Measurements from ENCODE around the gene CUL3.
"Not testable (repeated sequence)": the region's sequence is repeated elsewhere in the genome, so short reads cannot be mapped to it uniquely, and the experiment has no call there.

CUL3 gene

DNA sequence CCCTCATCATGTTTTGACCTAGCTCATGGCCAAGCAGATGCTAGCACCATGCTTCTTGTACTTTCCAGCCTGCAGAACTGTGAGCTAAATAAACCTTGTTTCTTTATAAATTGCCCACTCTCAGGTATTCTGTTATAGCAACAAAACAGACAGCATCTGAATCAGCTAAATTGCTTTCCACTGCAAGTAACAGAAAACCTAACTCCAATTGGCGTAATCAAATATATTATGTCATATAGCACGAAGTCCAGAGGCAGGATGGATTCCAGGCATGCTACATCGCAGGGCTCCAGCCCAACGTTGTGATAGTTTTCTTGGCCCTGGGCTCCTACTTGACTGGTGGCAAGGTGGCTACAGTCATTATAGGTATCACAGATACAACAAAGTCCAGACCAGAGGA lies 10.4 kb upstream of the CUL3 start:
- H3K9me3 ChIP-seq (ENCODE audit: control insufficient read depth, insufficient read depth, low read length) = no peaks in the 10 kb centered on the region
- no peaks in the 10 kb centered on the region for H3K4me1 ChIP-seq (ENCODE audit: insufficient read depth, low read length)
- H3K36me3 ChIP-seq (ENCODE audit: insufficient read depth, low read length) = no peaks in the 10 kb centered on the region
- H3K9ac ChIP-seq (ENCODE audit: low read depth, low read length) = no peak overlapping the region

DNA sequence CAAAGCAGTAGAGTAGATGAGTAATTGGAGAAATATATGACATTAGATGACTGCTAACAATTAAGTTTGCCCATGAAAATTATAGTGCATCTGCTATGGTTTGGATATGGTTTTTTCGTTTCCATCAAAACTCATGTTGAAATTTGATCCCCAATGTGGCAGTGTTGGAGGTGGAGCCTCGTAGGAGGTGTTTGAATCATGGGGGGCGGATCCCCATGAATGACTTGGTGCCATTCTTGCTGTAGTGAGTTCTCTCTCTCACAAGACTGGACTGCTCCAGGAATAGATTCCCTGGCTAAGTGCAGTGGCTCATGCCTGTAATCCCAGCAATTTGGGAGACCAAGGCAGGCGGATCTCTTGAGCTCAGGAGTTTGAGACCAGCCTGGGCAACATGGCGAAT lies 9.7 kb upstream of the CUL3 start:
- no peaks in the 10 kb centered on the region for H3K4me1 ChIP-seq (ENCODE audit: insufficient read depth, low read length)
- H3K9me3 ChIP-seq (ENCODE audit: control insufficient read depth, insufficient read depth, low read length) = no peaks in the 10 kb centered on the region
- H3K36me3 ChIP-seq (ENCODE audit: insufficient read depth, low read length) = no peaks in the 10 kb centered on the region
- H3K9ac ChIP-seq (ENCODE audit: low read depth, low read length) = no peak overlapping the region

DNA sequence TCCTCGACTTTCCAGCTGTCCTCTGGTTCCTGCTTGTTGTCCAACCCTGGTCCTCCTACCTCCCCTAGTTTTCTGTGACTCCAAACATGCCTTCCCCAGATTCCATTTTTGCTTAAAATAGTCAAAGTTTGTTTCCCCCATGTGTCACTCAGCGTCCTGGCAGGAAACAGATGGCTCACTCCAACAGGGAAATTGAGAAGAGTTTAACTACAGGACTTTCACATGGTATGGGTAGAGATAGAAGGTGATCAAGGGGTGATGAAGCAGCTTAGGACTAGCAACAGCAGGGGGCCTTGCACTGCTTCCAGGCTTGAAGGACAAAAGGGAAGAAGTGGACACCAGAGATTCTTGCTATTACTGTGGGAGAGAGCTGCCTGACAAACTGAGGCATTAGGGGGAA lies 6.1 kb upstream of the CUL3 start:
- no peaks in the 10 kb centered on the region for H3K36me3 ChIP-seq (ENCODE audit: insufficient read depth, low read length)
- H3K9me3 ChIP-seq (ENCODE audit: control insufficient read depth, insufficient read depth, low read length) = no peaks in the 10 kb centered on the region
- H3K4me1 ChIP-seq (ENCODE audit: insufficient read depth, low read length) = peaks cover 11% of the 10 kb centered on the region; the same call in 1 of the 2 replicates
- H3K9ac ChIP-seq (ENCODE audit: low read depth, low read length) = no peak overlapping the region

DNA sequence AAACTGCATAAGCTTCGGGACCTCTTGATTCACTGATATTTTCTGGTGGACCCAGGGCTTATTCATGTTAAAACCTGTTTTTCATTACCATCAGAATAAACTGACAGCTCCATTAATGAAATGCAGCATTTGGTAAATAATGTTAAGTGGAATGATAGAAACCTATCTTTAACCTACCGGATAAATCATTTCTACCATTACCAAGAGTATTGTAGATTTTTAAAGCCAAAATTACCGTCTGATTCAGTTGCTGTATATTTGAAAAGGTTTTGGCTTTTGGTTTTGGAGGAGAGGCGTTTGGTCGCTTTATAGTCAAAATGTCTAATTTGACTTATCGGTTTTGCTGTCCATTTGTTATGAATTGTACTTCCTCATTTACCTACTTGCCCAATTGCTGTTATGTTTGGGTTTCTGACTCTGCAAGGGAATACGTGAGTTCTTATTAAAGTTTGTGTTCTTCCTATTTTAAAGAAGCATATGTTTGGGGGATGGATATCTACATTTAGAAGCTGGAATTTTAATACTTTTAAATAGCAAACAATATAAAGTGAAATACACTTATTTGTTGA lies 1.0 kb upstream of the CUL3 start:
- Histone ChIP-seq H3K36me3 (ENCODE audit: insufficient read depth, low read length) (no peaks in the 10 kb centered on the region), H3K9ac (ENCODE audit: low read depth, low read length) (peak overlapping the region; percentile 70), H3K9me3 (ENCODE audit: control insufficient read depth, insufficient read depth, low read length) (no peaks in the 10 kb centered on the region), H3K4me1 (ENCODE audit: insufficient read depth, low read length) (peaks cover 12% of the 10 kb centered on the region; the same call in 1 of the 2 replicates)

DNA sequence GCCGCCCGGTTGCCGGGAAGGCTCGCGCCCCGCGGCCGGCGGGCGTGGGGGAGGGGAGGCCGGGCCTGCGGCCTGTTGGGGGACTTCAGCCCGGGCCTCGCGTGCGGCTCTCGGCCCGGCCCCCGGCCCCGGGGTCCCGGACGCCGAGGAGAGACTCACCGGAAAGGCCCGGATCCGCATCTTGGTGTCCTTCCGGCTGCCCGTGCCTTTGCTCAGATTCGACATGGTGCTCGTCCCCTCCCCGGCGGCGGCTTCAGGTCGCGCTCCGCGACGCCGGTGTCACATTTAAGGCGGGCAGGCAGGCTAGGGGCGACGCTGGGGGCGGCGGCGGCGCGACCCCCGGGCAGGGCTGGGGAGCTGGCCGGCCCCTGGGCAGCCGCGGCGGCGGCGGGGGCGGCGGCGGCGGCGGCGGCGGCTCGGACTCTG lies 365 bp downstream of the CUL3 start:
- Histone ChIP-seq H3K9ac (ENCODE audit: low read depth, low read length) (peak overlapping the region; percentile 99), H3K9me3 (ENCODE audit: control insufficient read depth, insufficient read depth, low read length) (no peaks in the 10 kb centered on the region), H3K36me3 (ENCODE audit: insufficient read depth, low read length) (no peaks in the 10 kb centered on the region), H3K4me1 (ENCODE audit: insufficient read depth, low read length) (peaks cover 12% of the 10 kb centered on the region; the same call in 1 of the 2 replicates)

DNA sequence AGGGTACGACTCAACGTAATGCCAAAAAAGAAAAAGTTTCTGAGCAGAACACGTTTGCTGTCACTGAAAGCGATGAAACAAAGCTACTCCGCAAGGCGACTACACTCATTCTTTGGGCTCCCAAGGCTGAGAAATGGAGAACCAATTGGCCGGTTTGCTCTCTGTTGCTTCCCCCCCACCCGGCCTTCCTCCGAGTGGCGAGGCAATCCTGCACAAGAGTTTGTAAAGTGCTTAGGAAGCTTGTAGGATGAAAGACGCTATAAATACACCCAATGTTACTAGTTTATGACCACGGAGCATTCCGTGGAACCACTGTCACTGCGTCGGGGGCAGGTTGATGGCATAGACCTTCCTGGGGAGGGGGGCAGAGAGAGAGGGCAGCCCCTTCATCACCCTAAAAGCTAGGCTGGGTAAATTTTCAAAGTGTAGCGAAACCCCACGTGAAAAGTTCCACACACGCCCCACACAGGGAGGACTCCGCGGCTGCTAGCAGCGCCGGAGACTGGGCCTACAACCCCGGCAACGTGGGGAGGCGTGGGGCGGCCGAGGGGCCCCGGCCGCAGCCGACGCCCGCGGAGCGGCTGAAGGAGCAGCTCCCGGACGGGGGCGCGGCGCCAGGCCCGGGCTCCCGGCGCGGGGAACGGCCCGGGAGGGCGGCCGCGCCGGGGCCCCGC lies 915 bp downstream of the CUL3 start:
- Histone ChIP-seq H3K36me3 (ENCODE audit: insufficient read depth, low read length) (no peaks in the 10 kb centered on the region), H3K4me1 (ENCODE audit: insufficient read depth, low read length) (peaks cover 14% of the 10 kb centered on the region; the same call in 1 of the 2 replicates), H3K9me3 (ENCODE audit: control insufficient read depth, insufficient read depth, low read length) (no peaks in the 10 kb centered on the region), H3K9ac (ENCODE audit: low read depth, low read length) (peak overlapping the region; percentile 99)

DNA sequence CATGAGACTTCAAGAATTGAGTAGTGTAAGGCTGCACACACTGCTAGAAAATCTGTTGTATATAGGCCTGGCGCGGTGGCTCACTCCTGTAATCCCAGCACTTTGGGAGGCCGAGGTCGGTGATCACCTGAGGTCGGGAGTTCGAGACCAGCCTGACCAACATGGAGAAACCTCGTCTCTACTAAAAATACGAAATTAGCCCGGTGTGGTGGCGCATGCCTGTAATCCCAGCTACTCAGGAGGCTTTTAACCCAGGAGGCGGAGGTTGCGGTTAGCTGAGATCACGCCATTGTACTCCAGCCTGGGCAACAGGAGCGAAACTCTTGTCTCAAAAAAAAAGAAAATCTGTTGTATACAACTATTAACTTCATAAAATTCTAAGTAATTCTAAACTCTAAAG lies 2.1 kb downstream of the CUL3 start:
- Histone ChIP-seq H3K4me1 (ENCODE audit: insufficient read depth, low read length) (peaks cover 17% of the 10 kb centered on the region; the same call in 1 of the 2 replicates), H3K9ac (ENCODE audit: low read depth, low read length) (peak overlapping the region; percentile 99)
- H3K9me3 ChIP-seq (ENCODE audit: control insufficient read depth, insufficient read depth, low read length); H3K36me3 ChIP-seq (ENCODE audit: insufficient read depth, low read length): not testable (repeated sequence)

DNA sequence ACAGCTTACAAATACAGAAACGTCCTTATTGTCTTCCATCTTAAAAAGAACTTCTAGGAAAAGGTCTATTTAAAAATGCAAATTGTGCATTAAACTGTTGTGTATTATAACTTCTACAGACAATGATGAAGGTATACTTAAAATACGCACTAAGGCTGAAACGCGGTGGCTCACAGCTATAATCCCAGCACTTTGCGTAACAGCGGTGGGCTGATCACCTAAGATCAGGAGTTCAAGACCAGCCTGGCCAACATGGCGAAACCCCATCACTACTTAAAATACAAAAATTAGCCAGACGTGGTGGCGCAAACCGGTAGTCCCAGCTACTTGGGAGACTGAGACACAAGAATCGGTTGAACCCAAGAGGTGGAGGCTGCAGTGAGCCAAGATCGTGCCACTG lies 4.9 kb downstream of the CUL3 start:
- peaks cover 27% of the 10 kb centered on the region for H3K4me1 ChIP-seq (ENCODE audit: insufficient read depth, low read length)

DNA sequence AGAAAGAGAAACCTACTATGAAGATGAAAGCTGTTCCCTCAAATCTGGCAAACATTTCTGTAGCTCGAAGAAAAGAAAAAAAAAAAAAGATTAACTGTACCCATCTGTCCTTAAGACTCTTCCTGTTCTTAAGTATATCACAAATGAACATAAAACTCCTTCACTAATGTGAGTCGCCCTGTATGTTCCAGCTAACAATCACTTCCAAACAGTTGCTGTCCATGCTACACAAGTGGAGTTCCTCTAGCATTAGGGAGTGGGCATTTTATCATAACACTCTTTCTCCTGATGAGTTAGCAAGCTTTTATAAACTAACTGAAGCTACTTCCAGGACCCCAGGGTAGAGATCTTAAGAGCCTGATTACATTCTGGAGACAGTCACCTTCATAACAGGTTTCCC lies 5.8 kb downstream of the CUL3 start:
- peaks cover 35% of the 10 kb centered on the region for H3K4me1 ChIP-seq (ENCODE audit: insufficient read depth, low read length)
- no peak overlapping the region for H3K9ac ChIP-seq (ENCODE audit: low read depth, low read length)
- H3K36me3 ChIP-seq (ENCODE audit: insufficient read depth, low read length) = no peaks in the 10 kb centered on the region
- H3K9me3 ChIP-seq (ENCODE audit: control insufficient read depth, insufficient read depth, low read length) = no peaks in the 10 kb centered on the region

More for the DNA sequence above, 4.9 kb downstream of the CUL3 start:
- H3K36me3 ChIP-seq (ENCODE audit: insufficient read depth, low read length) = no peaks in the 10 kb centered on the region
- H3K9ac ChIP-seq (ENCODE audit: low read depth, low read length) = no peak overlapping the region
- H3K9me3 ChIP-seq (ENCODE audit: control insufficient read depth, insufficient read depth, low read length) = no peaks in the 10 kb centered on the region

DNA sequence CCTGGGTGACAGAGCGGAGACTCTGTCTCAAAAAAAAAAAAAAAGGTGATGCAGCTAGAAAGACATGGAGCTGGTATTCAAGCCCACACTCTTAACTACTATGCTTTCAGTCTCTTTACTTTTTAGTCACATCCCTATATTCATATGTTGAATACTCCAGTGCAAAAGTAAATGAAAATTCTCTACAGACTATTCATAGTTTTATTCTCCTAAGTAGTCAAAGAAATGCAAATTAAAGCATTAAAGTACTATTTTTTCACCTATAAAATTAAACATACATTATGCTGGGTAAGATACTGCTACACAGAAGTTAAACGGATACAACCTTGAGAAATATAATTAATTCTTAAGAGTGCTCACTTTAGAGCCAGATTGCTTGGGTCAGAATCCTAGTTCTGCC lies 7.6 kb downstream of the CUL3 start:
- Histone ChIP-seq H3K4me1 (ENCODE audit: insufficient read depth, low read length) (peaks cover 40% of the 10 kb centered on the region), H3K36me3 (ENCODE audit: insufficient read depth, low read length) (no peaks in the 10 kb centered on the region)

DNA sequence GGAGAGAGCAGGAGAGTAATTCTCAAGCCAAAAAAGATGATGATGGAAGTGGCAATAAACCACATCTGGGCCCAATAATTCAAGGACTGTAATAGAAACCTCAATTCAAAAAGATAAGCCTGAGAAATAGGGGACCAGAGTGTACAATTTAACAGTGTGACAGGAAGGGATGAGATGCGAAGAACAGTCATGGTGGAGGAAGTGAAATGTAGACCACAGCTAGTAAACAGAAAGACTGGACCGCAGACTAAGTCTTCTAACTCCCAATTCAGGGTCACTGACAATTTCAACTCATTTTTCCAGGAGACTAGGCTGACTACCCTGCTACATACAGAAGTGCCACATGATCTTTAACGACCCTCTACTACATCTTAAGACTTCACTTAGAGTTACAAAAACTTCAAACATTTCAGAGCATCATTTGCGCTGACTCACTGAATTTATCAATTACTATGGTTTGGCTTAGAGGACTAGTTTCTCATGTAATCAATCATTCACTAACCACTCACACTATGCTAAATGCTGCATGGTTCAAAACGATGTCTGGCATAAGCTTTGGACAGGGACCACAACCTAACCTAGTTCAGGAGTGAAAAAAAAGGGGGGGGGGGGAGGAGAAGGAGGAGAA lies 9.0 kb downstream of the CUL3 start:
- Histone ChIP-seq H3K9ac (ENCODE audit: low read depth, low read length) (no peak overlapping the region), H3K36me3 (ENCODE audit: insufficient read depth, low read length) (no peaks in the 10 kb centered on the region), H3K9me3 (ENCODE audit: control insufficient read depth, insufficient read depth, low read length) (no peaks in the 10 kb centered on the region), H3K4me1 (ENCODE audit: insufficient read depth, low read length) (peaks cover 49% of the 10 kb centered on the region)

More for the DNA sequence above, 7.6 kb downstream of the CUL3 start:
- Histone ChIP-seq H3K9me3 (ENCODE audit: control insufficient read depth, insufficient read depth, low read length) (no peaks in the 10 kb centered on the region), H3K9ac (ENCODE audit: low read depth, low read length) (no peak overlapping the region)

DNA sequence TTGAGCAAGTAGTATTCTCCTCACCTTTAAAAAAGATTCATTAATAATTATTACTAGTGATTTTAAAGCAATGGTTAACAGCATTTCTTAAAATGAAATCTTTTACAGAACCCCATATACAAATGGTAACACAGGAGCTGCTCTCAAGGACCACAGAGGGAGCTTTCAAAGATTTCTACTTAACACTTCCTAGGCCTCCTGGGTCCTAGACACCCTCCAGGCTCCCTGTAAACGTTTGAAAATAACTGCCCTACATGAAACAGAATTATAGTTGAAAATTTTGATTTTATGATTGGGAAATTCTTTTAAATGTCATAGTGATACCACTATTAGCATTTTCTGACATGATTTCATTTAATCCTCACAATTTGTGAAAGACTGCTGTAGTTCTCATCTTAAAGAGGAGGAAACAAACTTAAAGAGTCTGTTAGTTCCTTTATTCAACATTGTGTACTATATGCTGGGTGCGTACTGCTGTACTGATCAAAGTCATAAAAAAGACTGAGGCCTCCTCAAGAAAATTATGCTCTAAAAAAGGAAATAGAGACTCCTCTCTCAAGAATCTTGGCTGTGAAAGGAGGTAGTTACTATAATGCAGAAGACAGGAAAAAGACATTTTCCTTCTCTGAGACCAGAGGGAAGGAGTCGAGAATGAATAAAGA lies 10.6 kb downstream of the CUL3 start:
- peaks cover 60% of the 10 kb centered on the region for H3K4me1 ChIP-seq (ENCODE audit: insufficient read depth, low read length)
- no peak overlapping the region for H3K9ac ChIP-seq (ENCODE audit: low read depth, low read length)
- no peaks in the 10 kb centered on the region for H3K9me3 ChIP-seq (ENCODE audit: control insufficient read depth, insufficient read depth, low read length)
- H3K36me3 ChIP-seq (ENCODE audit: insufficient read depth, low read length) = no peaks in the 10 kb centered on the region

DNA sequence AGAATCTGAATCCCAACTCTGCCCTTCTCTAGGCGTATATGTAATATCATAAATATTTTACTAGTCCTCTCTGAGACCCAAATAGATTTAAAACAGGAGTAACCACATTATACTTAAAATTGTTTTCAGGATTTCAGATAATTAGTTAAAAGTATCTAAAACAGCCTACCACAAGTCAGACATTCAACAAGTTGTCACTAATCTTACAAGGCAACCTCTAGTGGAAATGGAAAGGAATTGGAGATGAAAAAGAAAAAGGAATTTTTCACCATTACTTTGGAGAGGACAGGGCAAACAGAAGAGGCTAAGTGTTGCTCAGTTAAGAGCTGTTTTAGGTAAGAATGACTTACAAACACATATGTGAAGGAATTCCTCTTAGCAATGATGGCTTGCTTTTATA lies 11.4 kb downstream of the CUL3 start:
- no peaks in the 10 kb centered on the region for H3K36me3 ChIP-seq (ENCODE audit: insufficient read depth, low read length)
- H3K9me3 ChIP-seq (ENCODE audit: control insufficient read depth, insufficient read depth, low read length) = no peaks in the 10 kb centered on the region
- H3K9ac ChIP-seq (ENCODE audit: low read depth, low read length) = no peak overlapping the region
- peaks cover 56% of the 10 kb centered on the region for H3K4me1 ChIP-seq (ENCODE audit: insufficient read depth, low read length)

DNA sequence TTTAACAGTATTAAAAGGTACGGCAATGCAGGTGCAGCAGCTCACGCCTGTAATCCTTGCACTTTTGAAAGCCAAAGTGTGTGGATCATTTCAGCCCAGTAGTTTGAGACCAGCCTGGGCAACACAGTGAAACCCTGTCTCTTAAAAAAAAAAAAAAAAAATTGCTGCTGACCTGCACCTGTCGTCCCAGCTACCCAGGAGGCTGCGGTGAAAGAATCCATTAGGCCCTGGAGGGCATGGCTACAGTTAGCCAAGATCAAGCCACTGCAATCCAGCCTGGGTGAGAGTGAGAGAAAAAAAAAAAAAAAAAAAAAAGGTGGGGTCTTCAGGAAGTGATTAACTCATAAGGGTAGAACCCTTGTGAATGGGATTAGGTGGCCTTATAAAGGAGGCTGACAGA lies 12.8 kb downstream of the CUL3 start:
- H3K4me1 ChIP-seq (ENCODE audit: insufficient read depth, low read length) = peaks cover 51% of the 10 kb centered on the region

More for the DNA sequence above, 12.8 kb downstream of the CUL3 start:
- H3K9me3 ChIP-seq (ENCODE audit: control insufficient read depth, insufficient read depth, low read length) = no peaks in the 10 kb centered on the region
- no peak overlapping the region for H3K9ac ChIP-seq (ENCODE audit: low read depth, low read length)
- H3K36me3 ChIP-seq (ENCODE audit: insufficient read depth, low read length) = no peaks in the 10 kb centered on the region

All from ES-I3 (cell line).